Measurements from ENCODE around the gene AOPEP. TPM values are rescaled to one million over a fixed set of nuclear protein-coding genes. Genes with fewer than 3 reads are reported as not detected.
A peak's percentile ranks its signal among the peaks of the same experiment; 100 is the strongest.

AOPEP gene
- total RNA-seq, 2 donors from 2014 or later = 40.4 to 42.1 TPM

DNA sequence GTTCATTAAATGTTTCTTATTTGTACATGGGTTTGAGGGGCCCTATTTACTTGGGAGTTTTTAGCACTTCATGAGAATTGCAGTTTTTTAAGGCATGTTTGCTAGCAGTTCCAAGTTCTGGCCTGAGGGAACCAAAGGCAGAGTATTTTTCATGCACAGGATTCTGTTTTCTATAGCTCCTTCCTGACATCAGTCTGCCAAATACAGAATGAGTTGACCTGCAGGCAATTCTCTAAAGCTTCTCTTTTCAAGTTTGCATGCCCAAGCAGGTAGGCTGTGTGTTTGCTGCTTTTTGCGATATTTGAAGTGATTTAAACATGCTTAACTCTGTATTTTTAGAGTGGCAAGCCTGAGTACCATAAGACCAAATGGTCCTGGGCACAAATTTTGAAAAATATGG is 75.8 kb downstream of the AOPEP start:
- ATAC-seq = no peak
- intact Hi-C loops (cut with DNase I, micrococcal nuclease) = no loop called here
- DNase-seq = no peak

DNA sequence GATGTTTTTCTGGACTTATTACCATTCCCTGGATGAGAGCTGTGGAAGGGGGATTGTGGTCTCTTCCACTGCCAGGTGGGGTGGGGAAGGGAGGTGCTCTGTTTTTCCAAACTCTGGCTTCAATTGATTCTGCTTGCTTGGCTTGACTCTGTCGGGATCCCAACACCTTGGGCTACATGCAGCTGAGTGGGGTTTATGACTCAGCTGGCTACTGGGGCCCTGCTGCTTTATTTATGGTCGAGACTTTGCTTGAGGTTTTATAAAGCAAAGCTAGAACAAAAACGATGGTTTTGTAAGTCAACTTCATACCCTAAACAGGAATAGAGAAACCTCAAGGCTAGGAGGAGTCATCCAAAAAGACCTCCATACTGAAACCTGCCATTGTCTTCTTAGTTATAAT is 76.3 kb downstream of the AOPEP start:
- no peak for ATAC-seq
- intact Hi-C loops (cut with DNase I, micrococcal nuclease) = no loop called here

DNA sequence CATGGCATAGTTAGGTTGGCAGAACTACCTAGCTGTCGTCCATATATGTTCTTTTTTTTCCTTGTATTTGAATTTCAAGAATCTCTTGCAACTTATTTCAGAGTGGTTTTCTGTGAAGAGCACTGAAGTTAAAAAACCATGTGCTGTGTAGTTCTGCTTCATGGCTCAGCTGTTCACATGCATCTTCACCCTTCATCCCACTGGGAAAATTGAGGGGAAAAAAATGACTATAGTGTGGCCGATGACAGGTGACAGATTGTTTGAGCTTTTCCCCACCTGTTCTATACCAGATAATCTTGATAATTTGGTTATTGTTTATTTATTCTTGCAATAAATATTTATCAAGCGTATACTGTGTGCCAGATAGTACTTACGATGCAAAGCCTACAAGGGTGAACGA is 77.8 kb downstream of the AOPEP start:
- ATAC-seq (no peak), DNase-seq (no peak)
- intact Hi-C loops (cut with DNase I, micrococcal nuclease) = no loop called here

More for the DNA sequence above, 76.3 kb downstream of the AOPEP start:
- DNase-seq = no peak

DNA sequence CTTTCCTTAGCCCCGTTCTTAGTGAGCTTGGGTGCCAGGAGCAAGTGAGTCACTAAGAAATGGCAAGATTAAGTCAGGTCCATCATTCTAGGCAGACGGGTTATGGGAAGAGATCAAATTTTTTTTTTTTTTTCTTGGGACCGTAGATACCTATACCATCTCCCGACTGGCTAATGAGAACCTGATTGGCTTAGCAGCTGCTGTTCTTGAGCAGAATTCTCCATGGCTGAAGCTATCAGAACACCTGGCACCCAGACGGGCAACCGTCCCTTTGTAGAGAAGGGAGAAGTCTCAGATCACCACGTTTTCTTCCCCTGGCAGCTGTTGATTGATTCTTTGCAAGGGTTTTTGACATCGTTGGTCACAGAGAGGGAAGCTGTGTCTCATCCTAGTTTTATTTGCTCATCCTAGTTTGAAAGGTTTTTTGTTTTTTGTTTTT is 78.6 kb downstream of the AOPEP start:
- DNase-seq (no peak), ATAC-seq (peak; percentile 25)
- intact Hi-C loops (cut with DNase I, micrococcal nuclease) = no loop called here

DNA sequence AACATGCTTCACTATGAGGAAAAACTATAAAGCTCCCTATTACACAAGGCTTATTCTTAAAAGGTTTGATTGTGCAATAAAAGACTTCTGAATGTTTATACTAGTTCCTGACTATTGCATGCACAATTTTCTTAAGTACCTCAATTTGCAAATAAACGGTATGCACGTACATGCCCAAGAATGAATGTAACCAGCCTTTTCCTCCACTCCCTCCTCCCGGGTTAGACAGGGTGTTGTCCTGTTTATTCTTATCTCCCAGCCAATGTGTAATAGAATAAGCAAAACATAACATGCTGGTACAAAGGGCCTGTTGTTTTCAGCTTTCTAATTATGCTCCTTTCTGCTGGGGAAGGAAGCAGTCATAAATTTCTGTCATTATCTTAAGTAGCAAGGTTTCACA is 79.1 kb downstream of the AOPEP start:
- peak; percentile 99 for ATAC-seq
- intact Hi-C loops (cut with DNase I, micrococcal nuclease) = no loop called here
- peak in 1 of 2 donors; percentile 56 for DNase-seq

DNA sequence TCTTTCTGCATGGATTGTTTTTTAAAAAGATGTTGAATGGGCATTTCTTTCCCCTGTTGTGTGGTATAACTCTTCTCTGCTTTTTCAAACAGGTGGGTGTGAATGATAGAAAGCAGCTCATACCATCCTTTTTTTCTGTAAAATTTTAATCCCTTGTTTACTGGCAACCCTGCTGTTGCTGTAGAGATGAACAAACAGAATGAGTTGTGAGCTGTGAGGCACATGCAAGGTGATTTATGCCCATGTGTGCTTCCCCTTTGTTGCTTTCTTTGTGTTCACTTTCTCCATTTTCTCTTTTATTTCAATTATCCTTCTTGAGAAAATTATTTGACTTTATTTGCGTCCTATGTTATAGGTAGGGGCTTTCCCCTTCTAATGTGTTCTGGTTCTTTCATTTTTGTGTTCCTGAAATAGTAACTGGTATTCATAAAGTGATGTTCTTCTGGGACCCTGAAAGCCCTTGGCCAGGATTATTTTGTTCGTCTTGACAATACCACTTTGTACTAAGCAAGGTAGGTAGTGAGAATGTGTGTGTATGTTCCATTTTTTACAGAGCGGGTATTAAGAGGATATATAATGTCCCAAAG is 79.9 kb downstream of the AOPEP start:
- ATAC-seq (no peak), DNase-seq (no peak)
- intact Hi-C loops (cut with DNase I, micrococcal nuclease) = no loop called here

DNA sequence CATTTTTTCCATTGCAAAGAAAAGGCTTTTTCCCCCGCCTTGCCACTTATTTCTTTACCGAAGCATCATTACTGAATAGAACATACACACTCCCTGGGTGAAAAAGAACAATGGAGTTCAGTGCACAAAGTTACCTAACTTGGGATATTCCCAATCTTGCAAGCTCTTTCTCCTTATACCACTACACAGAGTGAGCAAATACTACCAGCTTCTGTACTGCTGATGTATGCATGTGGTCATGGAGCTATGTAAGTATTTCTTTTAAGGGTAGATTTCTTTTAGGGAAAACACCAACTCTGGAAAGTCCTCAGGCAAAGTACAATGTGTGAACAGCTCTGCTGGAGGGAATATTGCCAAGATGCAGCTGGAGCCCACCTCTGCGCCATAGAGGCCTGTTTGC is 81.1 kb downstream of the AOPEP start:
- intact Hi-C loops (cut with DNase I, micrococcal nuclease) = no loop called here
- DNase-seq (no peak), ATAC-seq (no peak)

DNA sequence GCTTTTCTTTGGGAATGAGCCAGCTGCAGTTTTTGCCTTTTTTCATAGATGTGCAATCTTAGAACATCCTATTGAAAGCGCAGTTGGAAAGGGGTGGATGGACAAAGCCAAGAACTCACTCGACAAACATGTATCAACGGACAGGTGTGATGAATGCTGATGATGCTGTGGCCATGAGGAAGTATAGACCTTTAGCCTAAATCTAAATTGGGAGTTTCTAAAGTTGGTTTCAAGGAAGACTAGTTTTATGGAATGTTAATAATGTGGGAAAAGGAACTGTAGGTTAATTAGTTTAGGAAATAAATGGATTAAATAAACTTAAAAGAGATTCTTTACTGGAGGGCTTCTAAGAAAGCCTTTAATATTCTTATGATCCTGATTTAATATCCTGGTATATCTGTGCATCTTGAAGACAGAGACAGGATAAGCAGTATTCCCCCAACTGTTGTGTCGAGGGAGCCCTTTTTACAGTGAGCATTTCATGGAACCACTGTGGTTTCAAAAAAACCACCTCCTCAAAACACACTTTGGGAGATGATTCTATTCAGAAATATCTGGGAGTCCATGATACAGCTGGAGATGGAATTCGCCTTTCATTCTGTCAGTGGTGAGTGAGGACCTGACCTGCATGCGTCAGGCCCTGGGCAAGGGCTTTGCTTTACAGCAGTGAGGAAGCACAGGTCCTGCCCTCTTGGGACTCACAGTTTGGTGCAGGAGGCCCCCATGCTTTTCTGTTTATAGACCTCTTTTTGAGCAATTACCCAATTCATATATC is 82.6 kb downstream of the AOPEP start:
- intact Hi-C loops (cut with DNase I, micrococcal nuclease) = no loop called here
- DNase-seq (no peak), ATAC-seq (no peak)

DNA sequence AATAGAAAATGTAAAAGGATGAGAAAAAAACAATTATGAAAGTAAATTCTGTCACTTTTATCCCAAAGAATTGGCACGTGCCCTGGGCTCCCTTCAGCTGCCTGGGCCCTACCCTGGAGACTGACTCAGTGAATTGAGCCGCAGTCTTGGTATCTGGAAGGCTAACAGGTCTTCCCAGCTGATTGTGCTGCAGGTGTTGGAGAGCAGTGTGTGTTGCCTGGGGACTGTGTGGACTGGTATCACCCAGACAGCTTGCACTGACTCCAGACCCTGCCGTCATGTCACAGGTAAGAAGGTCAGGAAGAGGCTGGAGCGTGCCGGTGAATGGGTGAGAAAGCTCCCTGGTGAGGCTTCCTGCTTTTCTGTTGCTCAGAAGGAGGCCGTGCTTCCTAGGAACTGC is 83.3 kb downstream of the AOPEP start:
- no peak for DNase-seq
- no peak for ATAC-seq
- intact Hi-C loops (cut with DNase I, micrococcal nuclease) = no loop called here

DNA sequence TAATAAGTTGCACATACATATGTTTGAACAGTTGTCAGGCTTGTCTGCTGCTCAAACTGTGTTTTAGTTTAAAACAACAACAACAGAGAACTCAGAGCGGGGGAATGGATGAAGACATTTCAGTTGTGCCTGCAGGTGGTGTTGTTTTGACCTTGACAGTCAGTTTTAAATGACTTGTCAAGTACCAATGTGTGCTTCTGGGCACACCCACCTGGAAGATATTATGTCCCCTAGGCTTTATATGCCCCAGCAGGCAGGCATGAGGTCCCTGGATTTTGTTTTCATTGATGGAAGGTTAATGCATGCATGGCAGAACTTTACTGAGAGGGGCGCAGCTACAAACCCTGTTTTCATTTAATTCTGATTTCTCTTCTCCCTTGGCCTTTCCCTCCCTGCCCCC is 84.6 kb downstream of the AOPEP start:
- intact Hi-C loops (cut with DNase I, micrococcal nuclease) = no loop called here
- no peak for DNase-seq

DNA sequence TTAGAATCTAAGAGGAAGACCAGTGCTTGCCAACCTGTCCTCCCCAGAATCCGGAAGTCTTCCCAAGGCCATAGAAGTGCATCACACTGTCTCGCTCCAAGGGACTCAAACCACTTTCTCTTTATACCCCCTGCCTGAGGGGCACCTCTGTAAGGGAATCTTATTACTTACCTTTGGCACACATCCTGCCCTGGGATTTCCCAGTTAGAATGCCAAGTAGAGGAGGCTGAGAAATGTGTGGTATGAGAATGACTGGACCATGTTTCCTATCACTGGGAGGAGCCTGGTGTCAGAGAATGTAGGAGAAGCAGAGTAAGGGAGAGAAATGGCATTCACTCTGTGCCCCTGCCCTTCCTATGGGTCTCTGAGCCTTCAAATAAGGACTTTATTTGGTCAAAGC is 85.8 kb downstream of the AOPEP start:
- DNase-seq = no peak
- intact Hi-C loops (cut with DNase I, micrococcal nuclease) = no loop called here
- no peak for ATAC-seq

More for the DNA sequence above, 84.6 kb downstream of the AOPEP start:
- ATAC-seq = no peak

DNA sequence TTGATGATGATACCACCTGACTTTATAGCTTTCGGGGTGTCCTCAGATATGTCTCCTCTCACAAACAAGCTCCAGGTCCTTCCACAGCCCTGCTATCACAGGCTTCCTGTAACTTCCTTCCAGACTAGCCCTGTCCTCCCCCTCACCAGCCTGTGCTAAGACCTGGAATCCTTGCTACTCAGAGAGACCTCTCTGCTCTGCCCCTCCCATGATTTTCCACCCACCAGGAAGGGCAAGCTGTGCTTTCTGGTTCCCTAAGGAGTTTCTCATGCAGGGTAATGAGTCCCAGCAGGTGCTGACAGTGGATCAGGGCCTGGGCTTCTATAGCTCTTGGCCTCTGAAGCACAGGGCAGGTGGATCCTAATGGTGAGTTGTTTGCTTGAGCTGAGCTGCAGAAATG is 86.9 kb downstream of the AOPEP start:
- intact Hi-C loops (cut with DNase I, micrococcal nuclease) = no loop called here
- ATAC-seq (no peak), DNase-seq (no peak)

DNA sequence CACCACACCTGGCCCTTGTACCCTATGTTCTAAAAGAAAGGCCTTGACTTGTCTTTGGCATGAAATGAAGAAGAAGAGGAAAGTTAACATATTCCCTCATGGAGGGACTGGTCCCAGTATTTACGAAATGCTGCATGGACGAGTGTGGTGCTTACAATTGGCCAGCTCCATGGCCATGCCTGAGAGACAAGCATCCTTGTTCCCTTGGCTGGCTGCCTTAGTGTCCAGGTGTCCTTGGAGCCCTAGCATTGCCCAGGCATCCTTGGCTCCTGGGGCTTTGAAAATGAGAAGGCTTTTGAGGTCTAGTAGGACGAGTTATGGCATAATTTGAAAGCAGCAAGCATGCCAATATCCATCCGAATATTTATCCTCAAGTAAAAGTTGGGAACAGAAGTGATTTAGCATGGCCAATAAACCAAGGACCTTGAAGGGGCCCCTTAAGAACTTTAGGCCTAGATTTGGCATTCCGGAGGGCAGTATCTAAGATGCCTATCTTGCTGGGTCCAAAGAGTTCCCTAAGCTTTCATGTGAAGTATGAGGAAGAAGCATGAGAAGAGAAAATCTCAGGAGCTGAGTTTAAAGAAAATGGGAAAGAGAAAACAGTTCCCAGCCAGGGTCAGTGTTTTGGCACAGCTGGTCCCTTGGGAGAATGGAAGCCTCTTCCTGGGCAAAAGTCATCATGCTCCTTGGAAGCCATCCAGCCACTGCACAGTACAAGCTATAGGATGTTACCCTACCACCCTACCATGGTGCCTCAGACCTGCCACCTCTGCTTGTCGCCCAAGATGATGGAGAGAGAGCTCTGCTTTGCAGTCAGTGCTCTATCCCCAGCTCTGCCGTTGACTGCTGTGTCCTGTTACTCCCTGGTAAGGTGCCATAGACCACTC is 91.0 kb downstream of the AOPEP start:
- DNase-seq = no peak
- intact Hi-C loops (cut with DNase I, micrococcal nuclease) = no loop called here
- ATAC-seq = no peak

DNA sequence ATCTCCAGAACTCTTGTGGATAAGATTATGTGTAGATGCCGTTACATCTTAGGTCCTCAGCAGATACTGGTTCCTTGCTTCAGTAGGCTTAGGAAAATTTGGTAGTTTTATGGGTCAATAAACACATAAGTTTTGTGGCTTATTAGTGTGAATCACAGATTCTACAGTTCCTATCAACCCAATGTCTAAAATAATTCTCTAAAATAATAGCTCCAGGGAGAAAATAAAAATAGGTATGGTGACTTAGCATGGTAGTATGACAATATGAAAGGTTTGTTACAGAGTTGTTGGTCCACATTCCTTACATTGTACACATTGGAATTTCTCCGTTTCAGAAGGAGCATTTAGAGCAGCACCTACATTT is 91.7 kb downstream of the AOPEP start:
- intact Hi-C loops (cut with DNase I, micrococcal nuclease) = no loop called here
- ATAC-seq = no peak
- DNase-seq = no peak

DNA sequence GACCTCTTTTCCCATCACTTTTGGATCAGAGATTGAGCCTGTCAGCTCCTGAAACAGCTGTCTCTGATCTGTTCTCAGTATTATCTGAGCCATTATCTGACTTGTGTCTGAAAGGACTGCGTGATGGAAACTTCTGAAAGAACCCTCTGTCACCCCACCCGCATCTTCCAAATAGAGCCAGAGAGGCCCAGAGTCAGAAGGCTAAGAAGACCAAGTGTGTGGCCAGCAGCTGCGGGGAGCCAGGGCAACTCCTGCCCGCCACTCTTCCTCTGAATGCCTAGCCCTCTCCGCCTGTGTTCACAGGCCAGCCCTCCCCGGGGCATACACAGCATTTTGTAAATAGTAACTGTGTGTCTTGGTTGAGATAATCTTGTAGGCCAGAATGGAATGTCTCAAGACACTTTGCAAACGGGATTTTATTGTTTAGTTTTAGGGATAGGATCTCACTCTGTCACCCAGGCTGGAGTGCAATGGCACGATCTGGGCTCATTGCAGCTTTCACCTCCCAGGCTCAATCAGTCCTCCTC is 92.7 kb downstream of the AOPEP start:
- intact Hi-C loops (cut with DNase I, micrococcal nuclease) = no loop called here
- ATAC-seq = no peak
- no peak for DNase-seq

DNA sequence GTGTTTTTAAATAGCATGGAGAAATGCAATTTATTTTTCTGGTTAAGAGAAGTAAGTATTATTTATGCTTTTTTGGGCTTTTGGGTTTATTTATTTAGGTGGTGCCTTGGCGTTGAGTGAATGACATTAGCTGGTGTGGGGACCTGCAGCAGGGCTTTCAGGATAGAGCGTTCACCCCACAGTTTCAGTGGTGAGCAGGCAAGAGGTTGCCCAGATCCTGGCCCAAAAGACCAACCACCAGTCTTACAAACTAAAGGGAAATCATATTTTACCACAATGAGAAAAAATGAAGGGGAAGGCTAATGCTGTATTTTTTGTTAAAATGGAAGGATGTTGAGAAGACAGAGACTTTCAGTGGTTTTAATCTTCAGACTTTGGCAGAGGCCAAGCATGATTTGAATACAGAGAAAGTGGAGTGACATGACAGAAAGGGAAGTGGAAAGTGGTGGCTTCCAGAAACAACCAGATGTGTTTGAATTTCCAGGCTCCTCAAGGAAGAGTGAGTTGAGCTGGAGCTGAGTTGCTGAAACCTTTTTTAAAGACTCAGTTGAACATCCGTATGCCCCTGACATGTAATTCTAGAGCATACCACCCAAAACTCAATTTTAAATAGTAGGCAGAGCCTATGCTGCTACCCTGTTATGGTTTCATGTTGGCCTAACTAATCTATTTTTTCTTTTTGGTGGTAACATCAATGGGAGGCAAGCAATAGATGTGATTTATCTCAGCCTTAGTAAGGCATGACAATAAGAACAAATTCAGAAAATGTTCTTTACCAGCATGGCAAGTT is 94.8 kb downstream of the AOPEP start:
- no peak for ATAC-seq
- DNase-seq = no peak
- intact Hi-C loops (cut with DNase I, micrococcal nuclease) = no loop called here

DNA sequence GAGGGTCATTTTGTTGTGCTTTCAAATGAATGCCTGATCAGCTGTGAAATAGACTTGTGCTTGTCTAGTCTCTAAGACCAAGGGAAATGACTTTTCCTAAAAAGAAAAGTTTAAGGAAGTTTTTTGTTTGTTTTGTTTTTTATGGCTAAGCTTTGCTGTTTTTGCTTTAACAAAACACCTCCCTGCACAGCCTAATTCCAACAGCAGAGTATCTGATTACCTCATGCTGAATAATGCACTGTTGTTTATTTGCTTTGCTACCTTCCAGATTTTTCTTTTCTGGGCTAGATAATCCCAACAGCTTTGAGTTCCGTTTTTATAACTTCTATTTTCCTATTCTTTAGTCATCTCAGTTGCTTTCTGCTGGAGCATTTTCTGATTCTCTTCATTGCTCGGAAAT is 95.8 kb downstream of the AOPEP start:
- intact Hi-C loops (cut with DNase I, micrococcal nuclease) = no loop called here
- no peak for DNase-seq
- ATAC-seq = no peak

DNA sequence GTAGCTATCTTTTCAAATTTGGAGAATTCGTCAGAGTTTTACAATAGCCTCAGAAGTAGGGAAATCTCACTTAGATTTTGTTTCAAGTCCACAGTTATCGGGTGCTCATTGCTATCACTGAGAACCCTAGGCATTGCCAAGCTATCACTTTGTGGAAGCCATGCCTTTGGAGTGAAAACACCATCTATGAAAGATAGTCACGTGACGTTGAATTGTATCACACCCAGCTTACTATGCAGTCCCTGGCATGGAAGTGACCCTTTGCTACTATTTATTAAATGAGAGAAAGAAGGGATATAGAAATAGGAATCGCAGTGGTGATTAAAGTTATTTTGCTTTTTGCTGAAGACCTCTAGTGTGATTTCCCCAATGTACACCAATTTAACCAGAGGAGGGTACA is 97.2 kb downstream of the AOPEP start:
- ATAC-seq = no peak
- intact Hi-C loops (cut with DNase I, micrococcal nuclease) = no loop called here
- no peak for DNase-seq

DNA sequence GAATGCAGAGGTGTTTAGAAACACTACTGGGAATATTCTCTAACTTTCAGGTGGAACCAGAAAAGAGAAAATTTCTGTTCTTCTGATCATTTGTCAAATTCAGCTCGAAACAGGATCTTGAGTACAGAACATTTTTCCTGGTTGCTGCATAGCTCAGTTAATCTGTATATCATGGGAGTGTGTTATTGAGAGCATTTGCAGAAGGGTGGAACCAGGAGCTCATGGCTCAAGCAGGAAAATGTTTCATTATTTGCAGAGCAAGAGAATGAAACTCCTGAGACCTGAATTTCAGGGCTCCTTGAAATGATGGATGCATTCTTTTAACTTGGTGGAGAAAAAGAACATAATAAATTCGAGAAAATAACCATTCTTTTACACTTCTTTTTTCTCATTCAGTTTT is 97.9 kb downstream of the AOPEP start:
- DNase-seq (no peak), ATAC-seq (peak; percentile 73)
- intact Hi-C loops (cut with DNase I, micrococcal nuclease) = no loop called here
